Naive thymus-derived CD4-positive, alpha-beta T cell (primary cell): ENCODE results near the gene LYSMD3. TPM values are rescaled to one million over a fixed set of nuclear protein-coding genes. Genes with fewer than 3 reads are reported as not detected.

Source experiments
- ATAC-seq: fragments of 150-1000 bp; cut with Tn5 transposase; 2 replicates; pipeline ENCODE4 v1.10.0; 2021; ENCODE audit warnings: mild to moderate bottlenecking, moderate library complexity
- CTCF ChIA-PET: fragments of 350-600 bp; sonication (Branson Sonifier 250); formaldehyde crosslinking; loops from one replicate; lab custom pipeline; 2021; ENCODE audit warnings: antibody characterized with exemption; lab: Charles Lee
- POLR2A ChIA-PET: fragments of 350-600 bp; sonication (Branson Sonifier 250); formaldehyde crosslinking; loops from one replicate; lab custom pipeline; 2021; ENCODE audit warnings: antibody characterized with exemption, inconsistent platforms; lab: Charles Lee
- DNase-seq, 9 donors: peaks; one replicate each; pipeline versions ENCODE4 v3.0.0 to v3.0.0-alpha.2; 2020 to 2022; ENCODE audit warnings: mixed read lengths in 1 of 9
- H3K27ac ChIP-seq: one replicate; pipeline ENCODE4 v1.7.0; 2013; ENCODE audit warnings: mild to moderate bottlenecking, low read depth, low read length, moderate library complexity
- H3K27me3 ChIP-seq, 2 donors: one replicate each; pipeline ENCODE4 v1.7.0; 2013; ENCODE audit warnings: low read length in 2 of 2, mild to moderate bottlenecking in 2 of 2, moderate library complexity in 2 of 2; ENCODE audit not compliant: control insufficient read depth in 2 of 2, insufficient read depth in 2 of 2
- H3K36me3 ChIP-seq, 3 experiments: 1 replicate in 2 of 3; 2 replicates in 1 of 3; pipeline ENCODE4 v1.7.0; 2013; ENCODE audit warnings: low read length in 3 of 3, mild to moderate bottlenecking in 3 of 3, moderate library complexity in 1 of 3; ENCODE audit not compliant: insufficient read depth in 3 of 3, control insufficient read depth in 2 of 3
- H3K4me1 ChIP-seq, 2 donors: one replicate each; pipeline ENCODE4 v1.7.0; 2013; ENCODE audit warnings: low read length in 2 of 2, mild to moderate bottlenecking in 2 of 2, moderate library complexity in 1 of 2; ENCODE audit not compliant: control insufficient read depth in 2 of 2, insufficient read depth in 2 of 2
- H3K4me3 ChIP-seq: 2 replicates; pipeline ENCODE4 v1.7.0; 2013; ENCODE audit warnings: mild to moderate bottlenecking, low read length
- H3K9me3 ChIP-seq, 3 experiments: 1 replicate in 2 of 3; 2 replicates in 1 of 3; pipeline ENCODE4 v1.7.0; 2013; ENCODE audit warnings: low read length in 3 of 3; ENCODE audit not compliant: control insufficient read depth in 2 of 3
- H3K27ac Mint-ChIP-seq, 9 donors: one replicate each; pipeline ENCODE4 v1.8.0; 2020 to 2022; ENCODE audit warnings: mixed read lengths in 9 of 9, mild to moderate bottlenecking in 8 of 9, moderate library complexity in 5 of 9, inconsistent platforms in 2 of 9
- H3K27me3 Mint-ChIP-seq, 5 donors: one replicate each; pipeline ENCODE4 v1.8.0; 2021 to 2022; ENCODE audit warnings: mixed read lengths in 5 of 5, mild to moderate bottlenecking in 1 of 5
- H3K36me3 Mint-ChIP-seq, 5 donors: one replicate each; pipeline ENCODE4 v1.8.0; 2020 to 2022; ENCODE audit warnings: mixed read lengths in 5 of 5, mild to moderate bottlenecking in 3 of 5, inconsistent platforms in 1 of 5
- H3K4me1 Mint-ChIP-seq, 7 donors: one replicate each; pipeline ENCODE4 v1.8.0; 2020 to 2022; ENCODE audit warnings: mixed read lengths in 7 of 7, mild to moderate bottlenecking in 3 of 7, inconsistent platforms in 1 of 7
- H3K4me3 Mint-ChIP-seq, 10 donors: one replicate each; pipeline ENCODE4 v1.8.0; 2020 to 2022; ENCODE audit warnings: mild to moderate bottlenecking in 10 of 10, mixed read lengths in 10 of 10, moderate library complexity in 6 of 10, inconsistent platforms in 2 of 10
- H3K9me3 Mint-ChIP-seq, 11 donors: one replicate each; pipeline ENCODE4 v1.8.0; 2020 to 2022; ENCODE audit warnings: mixed read lengths in 11 of 11, mild to moderate bottlenecking in 4 of 11, inconsistent platforms in 1 of 11, moderate library complexity in 1 of 11
- intact Hi-C, 2 donors: fragments of 100-400 bp; cut with micrococcal nuclease; formaldehyde crosslinking; loops; one replicate each; pipeline ENCODE4 v1.15.1; 2023
- polyA plus RNA-seq, 2 donors: library from polyadenylated mRNA; unstranded; fragments of 300-500 nt; fragmentation: Illumina TruSeq; gene quantifications; one replicate each; pipeline ENCODE4 v1.2.3, GENCODE V29; 2021
- total RNA-seq, 6 experiments: library from RNA in 5 of 6; stranded (reverse) in 5 of 6; gene quantifications; 1 replicate in 5 of 6; 2 replicates in 1 of 6; pipeline ENCODE4 v1.2.3 and lab custom pipeline; 2021 to 2026

LYSMD3 gene
- total and polyA plus RNA-seq, 7 experiments from 2014 or later = 7.5 to 32.0 (median 23.3) TPM

DNA sequence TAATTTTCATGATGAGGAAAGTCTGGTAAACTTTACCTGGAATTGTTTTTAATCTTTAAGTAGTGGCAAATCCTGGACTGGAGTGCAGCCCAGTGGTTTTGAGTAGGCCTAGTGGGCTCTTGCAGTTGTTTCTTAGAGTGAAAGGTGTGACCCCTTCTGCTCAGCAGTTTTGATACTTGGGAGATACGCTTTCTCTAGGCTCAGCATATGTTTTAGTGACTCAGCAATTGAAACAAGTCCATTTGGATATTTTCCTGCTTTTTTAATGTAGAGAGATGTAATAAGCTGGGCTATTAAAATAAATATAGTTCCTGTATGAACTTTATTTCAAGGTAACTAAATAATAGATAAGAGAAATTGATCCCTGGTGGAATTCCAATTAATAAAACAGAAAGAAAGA lies 48.7 kb downstream of the LYSMD3 start:
- POLR2A ChIA-PET = no interaction called here
- ATAC-seq = no peak
- no peak overlapping the region for H3K27ac ChIP-seq
- no peak for DNase-seq
- peaks cover 0 to 19% (median 0%) of the 10 kb centered on the region in 7 donors for H3K4me1 Mint-ChIP-seq
- no peaks in the 10 kb centered on the region for H3K27me3 ChIP-seq
- no peak overlapping the region for H3K27ac Mint-ChIP-seq
- no peak overlapping the region for H3K4me3 ChIP-seq
- H3K9me3 ChIP-seq = no peaks in the 10 kb centered on the region
- no peaks in the 10 kb centered on the region for H3K27me3 Mint-ChIP-seq
- no peak overlapping the region for H3K4me3 Mint-ChIP-seq
- no peaks in the 10 kb centered on the region for H3K9me3 Mint-ChIP-seq
- intact Hi-C loops = no loop called here
- H3K36me3 Mint-ChIP-seq = peaks cover 0 to 2% (median 0%) of the 10 kb centered on the region in 5 donors
- no peaks in the 10 kb centered on the region for H3K36me3 ChIP-seq
- no peaks in the 10 kb centered on the region for H3K4me1 ChIP-seq
- CTCF ChIA-PET = no interaction called here

DNA sequence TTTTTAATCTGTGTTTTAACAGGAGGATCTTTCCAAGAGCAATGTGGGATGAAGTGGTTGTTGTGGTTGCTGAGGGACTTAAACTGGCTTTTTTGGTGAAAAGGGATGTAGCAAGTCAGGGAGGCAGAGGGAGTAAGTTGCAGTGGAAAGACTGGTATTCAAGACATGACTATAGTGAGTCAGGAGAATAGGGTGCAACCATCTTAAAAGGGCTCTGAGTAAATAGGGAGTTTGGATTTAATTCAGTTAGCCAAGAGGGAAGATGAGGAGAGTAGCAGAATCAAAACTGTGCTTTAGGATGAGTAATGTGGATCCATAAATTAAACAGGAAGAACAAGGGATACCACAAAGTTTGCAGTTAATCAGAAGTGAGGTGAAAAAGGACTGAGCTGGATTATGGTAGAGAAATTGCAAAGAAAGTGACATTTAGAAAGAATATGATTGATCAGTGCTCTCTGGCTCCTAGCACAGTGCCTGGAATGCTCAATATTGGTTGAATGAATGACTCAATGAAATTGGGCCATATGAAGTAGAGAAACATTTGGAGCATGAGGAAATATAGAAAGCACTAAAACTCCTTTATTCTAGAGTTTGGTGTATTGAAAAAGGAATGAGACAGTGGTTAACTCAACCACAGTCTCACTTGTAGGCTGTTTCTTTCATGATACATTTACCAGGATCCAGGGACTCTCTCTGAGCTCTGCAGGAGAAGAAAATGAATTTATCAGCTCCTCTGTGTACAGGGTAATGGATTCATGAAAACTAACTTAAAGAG lies 49.6 kb downstream of the LYSMD3 start:
- H3K4me3 ChIP-seq = no peak overlapping the region
- no peaks in the 10 kb centered on the region for H3K9me3 ChIP-seq
- H3K27ac Mint-ChIP-seq = no peak overlapping the region
- POLR2A ChIA-PET = no interaction called here
- intact Hi-C loops = no loop called here
- no peaks in the 10 kb centered on the region for H3K27me3 ChIP-seq
- H3K27ac ChIP-seq = no peak overlapping the region
- ATAC-seq (no peak), DNase-seq (no peak)
- peaks cover 0 to 26% (median 8%) of the 10 kb centered on the region in 7 donors for H3K4me1 Mint-ChIP-seq
- peaks cover 4% of the 10 kb centered on the region in 2 donors for H3K4me1 ChIP-seq
- no peaks in the 10 kb centered on the region for H3K9me3 Mint-ChIP-seq
- no peaks in the 10 kb centered on the region for H3K36me3 ChIP-seq
- no peaks in the 10 kb centered on the region for H3K27me3 Mint-ChIP-seq
- no peak overlapping the region for H3K4me3 Mint-ChIP-seq
- no peaks in the 10 kb centered on the region for H3K36me3 Mint-ChIP-seq
- CTCF ChIA-PET = no interaction called here

DNA sequence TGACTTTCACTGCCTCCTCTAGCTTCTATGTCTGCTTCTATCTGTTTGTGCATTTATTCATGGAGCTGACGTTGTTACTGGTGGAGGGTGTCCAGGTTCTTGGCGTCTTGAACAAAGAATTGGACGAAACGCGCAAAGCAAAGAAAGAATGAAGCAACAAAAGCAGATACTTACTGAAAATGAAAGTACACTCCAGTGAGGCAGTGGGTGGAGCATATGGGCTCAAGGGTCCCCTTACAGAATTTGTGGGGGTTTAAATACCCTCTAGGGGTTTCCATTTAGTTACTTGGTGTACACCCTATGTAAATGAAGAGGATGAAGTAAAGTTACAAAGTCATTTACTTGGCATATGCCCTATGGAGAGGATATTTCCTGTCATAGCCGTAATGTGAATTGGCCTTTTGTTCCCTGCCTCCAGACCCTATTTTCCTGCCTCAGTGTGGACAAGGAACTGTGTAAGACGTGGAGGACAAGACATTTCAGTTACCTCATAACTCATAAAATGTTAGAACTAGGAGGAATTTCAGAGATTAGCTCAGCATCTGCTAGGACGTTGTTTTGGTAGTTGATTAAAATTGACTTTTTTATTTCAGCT lies 51.7 kb downstream of the LYSMD3 start:
- Histone ChIP-seq H3K27me3 (no peaks in the 10 kb centered on the region), H3K4me1 (peaks cover 11 to 14% of the 10 kb centered on the region in 2 donors), H3K4me3 (no peak overlapping the region), H3K36me3 (peaks cover 0 to 7% (median 0%) of the 10 kb centered on the region in 3 experiments), H3K9me3 (no peaks in the 10 kb centered on the region), H3K27ac (no peak overlapping the region)
- Mint-ChIP-seq H3K27ac (no peak overlapping the region), H3K27me3 (no peaks in the 10 kb centered on the region), H3K9me3 (no peaks in the 10 kb centered on the region), H3K36me3 (peaks cover 0 to 3% (median 3%) of the 10 kb centered on the region in 5 donors), H3K4me3 (no peak overlapping the region), H3K4me1 (peaks cover 9 to 34% (median 18%) of the 10 kb centered on the region in 7 donors)
- CTCF ChIA-PET = no interaction called here
- POLR2A ChIA-PET = interaction anchor here (0.7 to 1.1 kb wide), 2 partner anchors 53 to 68 kb away, joined by 3 to 4 read pairs; no protein-coding TSS in a partner anchor
- intact Hi-C loops = no loop called here
- ATAC-seq (no peak), DNase-seq (no peak)

DNA sequence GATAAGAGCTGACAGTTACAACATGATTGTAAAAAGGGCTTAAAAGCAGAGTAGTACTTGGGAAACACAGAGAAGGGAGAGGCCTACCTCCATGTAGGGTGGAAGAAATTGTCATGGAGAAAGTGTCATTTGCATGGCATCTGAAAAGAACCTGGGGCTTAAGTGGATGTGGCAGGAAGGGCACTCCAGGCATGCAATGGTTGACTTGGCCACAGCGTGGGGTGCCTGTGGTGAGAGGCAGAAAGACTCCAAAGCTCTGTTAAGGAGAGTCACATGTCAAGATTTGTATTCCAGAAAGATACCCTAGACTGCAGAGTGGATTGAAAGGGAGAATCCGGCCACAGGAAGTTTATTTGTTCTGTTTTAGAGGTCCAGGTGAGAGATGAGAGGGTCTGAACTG lies 52.3 kb downstream of the LYSMD3 start:
- Mint-ChIP-seq H3K36me3 (peaks cover 0 to 3% (median 3%) of the 10 kb centered on the region in 5 donors), H3K4me1 (peaks cover 9 to 37% (median 23%) of the 10 kb centered on the region in 7 donors), H3K9me3 (no peaks in the 10 kb centered on the region), H3K27ac (peak overlapping the region in 1 of 9 donors; percentile 10), H3K4me3 (no peak overlapping the region), H3K27me3 (no peaks in the 10 kb centered on the region)
- Histone ChIP-seq H3K4me3 (no peak overlapping the region), H3K27ac (no peak overlapping the region), H3K9me3 (no peaks in the 10 kb centered on the region), H3K4me1 (peaks cover 15 to 16% of the 10 kb centered on the region in 2 donors), H3K36me3 (peaks cover 0 to 7% (median 0%) of the 10 kb centered on the region in 3 experiments), H3K27me3 (no peaks in the 10 kb centered on the region)
- ChIA-PET CTCF (interaction anchor here (1.5 kb wide), 1 partner anchor 53 kb away, joined by 6 read pairs; the partner anchor contains the start of gene LYSMD3), POLR2A (no interaction called here)
- no peak for DNase-seq
- intact Hi-C loops = no loop called here
- no peak for ATAC-seq

DNA sequence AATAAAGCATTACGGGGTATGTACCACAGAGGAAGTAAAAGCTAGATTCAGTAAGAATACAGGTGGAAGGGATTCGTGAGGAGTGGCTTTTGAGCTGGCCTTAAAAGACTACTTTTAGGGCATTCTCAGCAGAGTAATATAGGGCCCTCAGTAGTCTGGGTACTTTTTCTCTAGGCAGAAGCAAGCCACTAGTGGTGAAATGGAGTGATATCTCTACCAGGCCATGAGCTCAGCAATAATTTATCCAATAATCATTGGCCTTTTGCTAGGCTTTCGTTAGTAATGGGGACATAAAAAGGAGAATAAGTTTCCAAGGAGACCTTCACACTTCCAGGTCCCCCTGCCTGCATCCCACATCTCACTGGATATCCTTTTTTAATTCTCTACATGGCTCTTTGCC lies 53.0 kb downstream of the LYSMD3 start:
- peaks cover 0 to under 1% (median 0%) of the 10 kb centered on the region in 11 donors for H3K9me3 Mint-ChIP-seq
- ATAC-seq = no peak

GRCh38 chr5:90475436-90475980 lies 53.9 kb downstream of the LYSMD3 start:
- Histone ChIP-seq H3K27me3 (no peaks in the 10 kb centered on the region), H3K36me3 (peaks cover 0 to 7% (median 3%) of the 10 kb centered on the region in 3 experiments), H3K27ac (no peak overlapping the region), H3K4me3 (no peak overlapping the region), H3K9me3 (no peaks in the 10 kb centered on the region), H3K4me1 (peaks cover 15 to 16% of the 10 kb centered on the region in 2 donors)
- DNase-seq (no peak), ATAC-seq (no peak)
- Mint-ChIP-seq H3K27me3 (no peaks in the 10 kb centered on the region), H3K27ac (peak overlapping the region in 3 of 9 donors; percentile 86 to 93 (median 91)), H3K36me3 (peaks cover 9 to 14% (median 11%) of the 10 kb centered on the region in 5 donors), H3K9me3 (peaks cover 0 to 9% (median 2%) of the 10 kb centered on the region in 11 donors), H3K4me3 (peak overlapping the region in 9 of 10 donors; percentile 44 to 99 (median 97)), H3K4me1 (peaks cover 9 to 43% (median 38%) of the 10 kb centered on the region in 7 donors)
- intact Hi-C loops = loop anchor here in 1 of 2 donors (2.0 kb wide), 2 partner anchors 17 to 839 kb away; no protein-coding TSS in a partner anchor
- ChIA-PET CTCF (no interaction called here), POLR2A (interaction anchor here (0.7 to 4.5 kb wide), 7 partner anchors 12 to 907 kb away, joined by 3 to 49 read pairs (median 9); partner anchors contain the start of genes ARRDC3, CETN3 and LYSMD3)

More for the DNA sequence above, 53.0 kb downstream of the LYSMD3 start:
- no peaks in the 10 kb centered on the region for H3K27me3 ChIP-seq
- H3K4me1 ChIP-seq = peaks cover 15 to 16% of the 10 kb centered on the region in 2 donors
- Mint-ChIP-seq H3K4me3 (no peak overlapping the region), H3K27ac (peak overlapping the region in 1 of 9 donors; percentile 91), H3K4me1 (peaks cover 9 to 37% (median 29%) of the 10 kb centered on the region in 7 donors), H3K27me3 (no peaks in the 10 kb centered on the region), H3K36me3 (peaks cover 2 to 5% (median 3%) of the 10 kb centered on the region in 5 donors)
- no peak for DNase-seq
- CTCF ChIA-PET = interaction anchor here (1.5 kb wide), 1 partner anchor 54 kb away, joined by 6 read pairs; the partner anchor contains the start of gene LYSMD3
- intact Hi-C loops = loop anchor here in 1 of 2 donors (1.0 kb wide), 1 partner anchor 20 kb away; no protein-coding TSS in a partner anchor
- no peaks in the 10 kb centered on the region for H3K9me3 ChIP-seq
- H3K4me3 ChIP-seq = no peak overlapping the region
- POLR2A ChIA-PET = interaction anchor here (0.7 to 4.5 kb wide), 2 partner anchors 397 to 906 kb away, joined by 3 to 16 read pairs; partner anchors contain the start of gene ARRDC3
- H3K36me3 ChIP-seq = peaks cover 0 to 7% (median 0%) of the 10 kb centered on the region in 3 experiments
- no peak overlapping the region for H3K27ac ChIP-seq
